CMK (cell line): Measurements from ENCODE around the gene GSE1.
A peak's percentile ranks its signal among the peaks of the same experiment; 100 is the strongest.

ENCODE experiments used
- DNase-seq: peaks from one replicate; pipeline ENCODE4 v3.0.0-alpha.2; 2010; ENCODE audit warnings: low read depth

The GSE1 gene

GRCh38 chr16:85612801-85613603 lies at the start of gene GSE1:
Gene GSE1 (plus strand): TSS chr16:85613322. CDS start chr16:85613392, 70 bp downstream.
- peak; percentile 85 for DNase-seq

- DNase-seq: peak; percentile 70
These were observed 49.4 kb upstream of the GSE1 start for GRCh38 chr16:85563515-85564276.

GRCh38 chr16:85564277-85565051 lies 48.7 kb upstream of the GSE1 start:
- DNase-seq: no peak

GRCh38 chr16:85565340-85565739 lies 47.8 kb upstream of the GSE1 start:
- no peak for DNase-seq

GRCh38 chr16:85565801-85566526 lies 47.2 kb upstream of the GSE1 start:
- no peak for DNase-seq

- DNase-seq: peak; percentile 67
These were observed 46.5 kb upstream of the GSE1 start for GRCh38 chr16:85566561-85567100.

- DNase-seq: no peak
These were observed 45.8 kb upstream of the GSE1 start for GRCh38 chr16:85567101-85567866.

GRCh38 chr16:85567935-85568334 lies 45.2 kb upstream of the GSE1 start:
- no peak for DNase-seq

GRCh38 chr16:85568519-85568918 lies 44.6 kb upstream of the GSE1 start:
- no peak for DNase-seq

GRCh38 chr16:85569039-85569614 lies 44.0 kb upstream of the GSE1 start:
- no peak for DNase-seq

GRCh38 chr16:85569615-85570212 lies 43.4 kb upstream of the GSE1 start:
- DNase-seq: peak; percentile 89

- no peak for DNase-seq
These were observed 42.8 kb upstream of the GSE1 start for GRCh38 chr16:85570213-85570734.

- DNase-seq: peak; percentile 95
These were observed 42.2 kb upstream of the GSE1 start for GRCh38 chr16:85570735-85571562.

- DNase-seq: no peak
These were observed 41.6 kb upstream of the GSE1 start for GRCh38 chr16:85571563-85571812.

- no peak for DNase-seq
These were observed 41.1 kb upstream of the GSE1 start for GRCh38 chr16:85571813-85572619.

GRCh38 chr16:85573045-85573695 lies 40.0 kb upstream of the GSE1 start:
- no peak for DNase-seq
